ENCODE data around the gene GCC1. TPM values are rescaled to one million over a fixed set of nuclear protein-coding genes. Genes with fewer than 3 reads are reported as not detected.
"Not testable (repeated sequence)": the region's sequence is repeated elsewhere in the genome, so short reads cannot be mapped to it uniquely, and the experiment has no call there.

The GCC1 gene
- total RNA-seq, 2 experiments from 2014 or later = 14.1 to 15.0 TPM

DNA sequence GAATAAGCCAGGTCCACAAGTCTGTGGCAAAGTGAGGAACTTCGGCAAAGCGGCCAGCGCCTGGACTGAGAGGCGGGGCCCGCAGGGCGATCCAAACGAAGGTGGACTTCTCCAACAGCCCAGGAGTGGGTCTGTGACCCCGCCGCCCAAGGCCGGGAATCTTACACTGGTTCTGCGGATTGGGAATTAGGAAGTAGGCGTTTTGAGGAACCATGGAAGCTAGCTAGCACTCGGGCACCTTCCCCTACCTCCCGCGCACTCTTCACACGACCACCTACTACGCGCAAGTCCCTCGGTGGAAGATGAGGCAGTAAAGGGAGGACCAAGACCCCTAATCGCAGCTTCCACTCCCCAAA, 2.2 kb upstream of the GCC1 start:
- POLR2A ChIA-PET = interaction anchor here (1.0 to 1.5 kb wide), 2 partner anchors 64 to 195 kb away, joined by 3 to 5 read pairs; partner anchors contain the start of gene ZNF800
- CTCF ChIA-PET = no interaction called here
- Mint-ChIP-seq H3K27ac (no peak overlapping the region), H3K27me3 (no peaks in the 10 kb centered on the region), H3K4me1 (ENCODE audit: low read depth) (peaks cover 46% of the 10 kb centered on the region), H3K9me3 (no peaks in the 10 kb centered on the region), H3K36me3 (peaks cover 24% of the 10 kb centered on the region), H3K4me3 (peak overlapping the region; percentile 68)
- intact Hi-C loops (cut with micrococcal nuclease) = loop anchor here (1.0 to 10.0 kb wide), 6 partner anchors 195 to 617 kb away; partner anchors contain the start of genes GRM8 and ZNF800
- DNase-seq = no peak

DNA sequence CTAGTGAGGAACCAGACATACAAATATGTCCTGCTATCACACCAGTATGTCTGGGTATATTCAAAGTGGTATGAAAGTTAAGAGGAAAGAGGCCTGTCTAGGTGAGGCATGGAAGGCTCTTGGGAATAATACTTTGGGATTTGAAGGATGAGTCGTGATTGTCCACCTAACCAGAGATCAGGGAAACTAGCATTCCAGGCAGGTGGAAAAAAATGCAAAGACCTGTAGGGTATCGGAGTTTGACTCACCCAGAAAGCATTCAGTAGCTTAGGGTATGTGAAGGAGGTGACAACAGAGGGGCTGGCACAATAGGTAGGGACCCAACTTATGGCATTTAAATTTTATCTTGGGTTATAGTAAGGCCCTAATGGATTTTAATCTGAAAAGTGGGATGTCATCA, 950 bp upstream of the GCC1 start:
- no peak overlapping the region for H3K27ac Mint-ChIP-seq

GRCh38 chr7:127584648-127585043, 750 bp downstream of the GCC1 start:
- ChIA-PET POLR2A (interaction anchor here (1.2 kb wide), 2 partner anchors 67 to 193 kb away, joined by 5 to 8 read pairs; partner anchors contain the start of genes SND1 and ZNF800), CTCF (interaction anchor here (1.1 kb wide), 1 partner anchor 551 kb away, joined by 4 read pairs; no protein-coding TSS in a partner anchor)
- no peak for DNase-seq
- Mint-ChIP-seq H3K36me3 (peaks cover 21% of the 10 kb centered on the region), H3K27me3 (no peaks in the 10 kb centered on the region), H3K9me3 (no peaks in the 10 kb centered on the region), H3K27ac (no peak overlapping the region), H3K4me1 (ENCODE audit: low read depth) (peaks cover 68% of the 10 kb centered on the region), H3K4me3 (peak overlapping the region; percentile 88)
- intact Hi-C loops (cut with micrococcal nuclease) = loop anchor here (1.0 to 10.0 kb wide), 5 partner anchors 67 to 620 kb away; partner anchors contain the start of gene GRM8

More for the DNA sequence above, 950 bp upstream of the GCC1 start:
- intact Hi-C loops (cut with micrococcal nuclease) = loop anchor here (5.0 to 10.0 kb wide), 3 partner anchors 242 to 618 kb away; partner anchors contain the start of gene GRM8
- DNase-seq = no peak
- Mint-ChIP-seq H3K27me3 (no peaks in the 10 kb centered on the region), H3K36me3 (peaks cover 25% of the 10 kb centered on the region), H3K9me3 (no peaks in the 10 kb centered on the region), H3K4me1 (ENCODE audit: low read depth) (peaks cover 59% of the 10 kb centered on the region), H3K4me3 (no peak overlapping the region)
- ChIA-PET POLR2A (no interaction called here), CTCF (no interaction called here)

GRCh38 chr7:127582361-127582760, 3.0 kb downstream of the GCC1 start:
- no peaks in the 10 kb centered on the region for H3K27me3 Mint-ChIP-seq
- ChIA-PET POLR2A (no interaction called here), CTCF (interaction anchor here (1.3 kb wide), 1 partner anchor 553 kb away, joined by 3 read pairs; no protein-coding TSS in a partner anchor)
- H3K9me3 Mint-ChIP-seq = no peaks in the 10 kb centered on the region
- H3K4me1 Mint-ChIP-seq (ENCODE audit: low read depth) = peaks cover 63% of the 10 kb centered on the region
- DNase-seq = no peak
- peaks cover 28% of the 10 kb centered on the region for H3K36me3 Mint-ChIP-seq
- intact Hi-C loops (cut with micrococcal nuclease) = loop anchor here (10.0 kb wide), 2 partner anchors 238 to 622 kb away; no protein-coding TSS in a partner anchor
- H3K4me3 Mint-ChIP-seq = no peak overlapping the region
- H3K27ac Mint-ChIP-seq = no peak overlapping the region

DNA sequence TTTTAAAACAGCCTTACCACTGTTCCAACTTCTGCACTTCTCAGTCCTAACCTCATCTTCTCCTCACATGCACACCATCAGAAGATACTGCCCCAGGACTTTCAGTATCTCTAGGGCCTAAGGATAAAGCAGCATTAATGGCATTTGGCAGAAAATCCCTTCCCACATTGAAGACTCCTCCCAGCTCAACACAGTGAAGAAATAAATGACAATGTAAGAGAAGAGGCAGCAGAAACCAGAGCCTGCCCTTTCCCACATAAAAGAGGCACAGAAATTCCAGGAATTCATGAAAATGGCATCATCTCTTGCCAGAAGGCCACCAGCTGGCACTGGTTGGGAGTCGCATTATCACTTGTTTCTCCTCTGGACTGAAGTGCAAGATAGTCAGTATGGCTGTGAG, 3.7 kb downstream of the GCC1 start:
- intact Hi-C loops (cut with micrococcal nuclease) = loop anchor here (10.0 kb wide), 2 partner anchors 237 to 623 kb away; no protein-coding TSS in a partner anchor
- peaks cover 62% of the 10 kb centered on the region for H3K4me1 Mint-ChIP-seq (ENCODE audit: low read depth)

DNA sequence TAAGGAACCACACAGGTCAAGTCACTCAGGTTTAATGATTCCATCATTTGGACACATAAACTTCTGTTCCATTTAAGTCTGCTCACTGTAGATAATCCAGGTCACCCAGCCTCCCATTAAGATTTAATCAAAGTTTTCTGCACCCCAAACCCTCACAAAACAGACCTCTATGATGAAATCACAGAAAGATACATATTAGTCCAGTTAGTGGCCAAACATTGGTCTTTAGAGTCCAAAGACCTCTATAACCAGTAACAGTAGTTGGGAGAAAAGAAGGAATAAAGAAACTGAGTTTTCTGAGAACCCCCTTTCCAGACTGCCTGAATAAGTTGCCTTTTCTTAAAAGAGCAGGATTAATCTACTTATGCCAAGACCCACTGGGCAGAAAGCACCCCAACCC, 4.8 kb downstream of the GCC1 start:
- POLR2A ChIA-PET = no interaction called here
- intact Hi-C loops (cut with micrococcal nuclease) = loop anchor here (10.0 kb wide), 2 partner anchors 236 to 624 kb away; no protein-coding TSS in a partner anchor

More for the DNA sequence above, 3.7 kb downstream of the GCC1 start:
- Mint-ChIP-seq H3K27me3 (no peaks in the 10 kb centered on the region), H3K4me3 (no peak overlapping the region), H3K36me3 (peaks cover 28% of the 10 kb centered on the region), H3K27ac (no peak overlapping the region), H3K9me3 (no peaks in the 10 kb centered on the region)
- POLR2A ChIA-PET = no interaction called here
- no peak for DNase-seq
- CTCF ChIA-PET = no interaction called here

DNA sequence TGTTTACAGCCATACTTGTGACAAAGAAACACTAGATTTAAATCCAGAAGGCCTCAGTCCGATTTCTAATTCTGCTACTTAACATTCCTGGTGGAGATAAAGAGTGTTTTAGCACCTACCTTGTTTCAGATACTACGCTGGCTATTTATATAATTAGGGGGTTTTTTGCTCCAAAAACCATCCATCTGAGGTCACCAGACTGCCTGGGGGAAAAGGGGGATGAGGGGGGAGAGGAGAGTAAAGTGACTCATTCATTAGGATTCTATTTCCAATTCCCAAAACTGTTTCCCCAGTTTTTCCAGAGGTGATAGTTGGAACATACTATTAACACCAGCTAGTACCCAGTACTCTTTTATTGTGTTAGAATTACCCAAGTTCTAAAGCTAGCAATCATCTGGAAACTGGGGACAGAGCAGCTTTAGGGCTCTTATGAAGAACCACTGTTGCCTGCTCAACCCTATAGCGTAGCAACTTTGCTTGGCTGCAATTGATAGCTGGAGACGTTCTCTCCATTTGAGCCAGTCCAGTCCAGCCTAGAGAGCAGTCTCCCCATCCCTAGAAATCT, 6.6 kb downstream of the GCC1 start:
- H3K9me3 Mint-ChIP-seq = no peaks in the 10 kb centered on the region
- peaks cover 28% of the 10 kb centered on the region for H3K36me3 Mint-ChIP-seq
- ChIA-PET POLR2A (no interaction called here), CTCF (no interaction called here)
- H3K4me1 Mint-ChIP-seq (ENCODE audit: low read depth) = peaks cover 42% of the 10 kb centered on the region
- H3K27ac Mint-ChIP-seq = no peak overlapping the region
- no peaks in the 10 kb centered on the region for H3K27me3 Mint-ChIP-seq
- no peak for DNase-seq
- intact Hi-C loops (cut with micrococcal nuclease) = no loop called here
- no peak overlapping the region for H3K4me3 Mint-ChIP-seq

More for the DNA sequence above, 4.8 kb downstream of the GCC1 start:
- no peak overlapping the region for H3K27ac Mint-ChIP-seq
- CTCF ChIA-PET = no interaction called here
- DNase-seq = no peak
- H3K9me3 Mint-ChIP-seq = no peaks in the 10 kb centered on the region
- H3K4me1 Mint-ChIP-seq (ENCODE audit: low read depth) = peaks cover 54% of the 10 kb centered on the region
- no peaks in the 10 kb centered on the region for H3K27me3 Mint-ChIP-seq
- no peak overlapping the region for H3K4me3 Mint-ChIP-seq
- peaks cover 28% of the 10 kb centered on the region for H3K36me3 Mint-ChIP-seq

- intact Hi-C loops (cut with micrococcal nuclease) = no loop called here
- peaks cover 25% of the 10 kb centered on the region for H3K36me3 Mint-ChIP-seq
- no peak overlapping the region for H3K27ac Mint-ChIP-seq
- H3K9me3 Mint-ChIP-seq = no peaks in the 10 kb centered on the region
- H3K4me3 Mint-ChIP-seq = no peak overlapping the region
- CTCF ChIA-PET = no interaction called here
- POLR2A ChIA-PET = no interaction called here
- H3K4me1 Mint-ChIP-seq (ENCODE audit: low read depth) = peaks cover 36% of the 10 kb centered on the region
- DNase-seq = no peak
- no peaks in the 10 kb centered on the region for H3K27me3 Mint-ChIP-seq
Observed at GRCh38 chr7:127578036-127578684, 7.2 kb downstream of the GCC1 start.

DNA sequence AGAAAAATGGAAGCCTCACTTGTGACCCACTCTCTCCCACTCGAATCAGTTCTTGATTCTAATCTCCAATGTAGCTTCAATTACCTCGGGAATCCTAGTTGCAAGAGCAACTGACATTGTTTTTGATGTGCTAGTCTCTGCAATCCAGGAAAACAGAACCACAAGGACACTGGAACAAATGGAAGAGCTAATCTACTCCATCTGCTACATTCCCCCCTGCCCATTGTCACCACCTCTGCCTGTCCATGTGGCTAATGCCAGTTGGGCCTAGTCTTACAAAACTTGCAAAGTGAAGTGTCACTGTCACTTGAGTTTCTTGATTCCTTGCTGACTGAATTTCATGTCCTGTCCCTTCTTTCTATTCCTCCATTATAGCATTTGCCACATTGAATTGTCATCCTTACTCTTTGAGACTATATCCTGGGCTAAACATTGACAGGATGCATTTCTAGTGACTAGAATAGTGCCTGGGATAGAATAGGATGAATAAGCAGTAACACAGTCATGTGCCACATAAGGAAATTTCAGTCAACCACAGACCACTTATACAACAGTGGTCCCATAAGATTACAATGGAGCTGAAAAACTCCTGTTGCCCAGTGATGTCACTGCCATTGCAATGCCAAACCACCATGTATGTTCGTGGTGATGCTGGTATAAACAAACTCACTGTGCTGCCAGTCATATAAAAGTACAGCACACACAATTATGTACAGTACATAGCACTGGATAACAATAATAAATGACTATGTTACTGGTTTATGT, 13.5 kb downstream of the GCC1 start:
- no peaks in the 10 kb centered on the region for H3K27me3 Mint-ChIP-seq
- H3K27ac Mint-ChIP-seq = no peak overlapping the region
- no peak for DNase-seq
- intact Hi-C loops (cut with micrococcal nuclease) = no loop called here
- H3K4me1 Mint-ChIP-seq (ENCODE audit: low read depth) = no peaks in the 10 kb centered on the region
- H3K9me3 Mint-ChIP-seq = no peaks in the 10 kb centered on the region
- POLR2A ChIA-PET = no interaction called here
- no peaks in the 10 kb centered on the region for H3K36me3 Mint-ChIP-seq
- CTCF ChIA-PET = interaction anchor here (0.7 kb wide), 1 partner anchor 195 kb away, joined by 3 read pairs; no protein-coding TSS in a partner anchor
- no peak overlapping the region for H3K4me3 Mint-ChIP-seq

DNA sequence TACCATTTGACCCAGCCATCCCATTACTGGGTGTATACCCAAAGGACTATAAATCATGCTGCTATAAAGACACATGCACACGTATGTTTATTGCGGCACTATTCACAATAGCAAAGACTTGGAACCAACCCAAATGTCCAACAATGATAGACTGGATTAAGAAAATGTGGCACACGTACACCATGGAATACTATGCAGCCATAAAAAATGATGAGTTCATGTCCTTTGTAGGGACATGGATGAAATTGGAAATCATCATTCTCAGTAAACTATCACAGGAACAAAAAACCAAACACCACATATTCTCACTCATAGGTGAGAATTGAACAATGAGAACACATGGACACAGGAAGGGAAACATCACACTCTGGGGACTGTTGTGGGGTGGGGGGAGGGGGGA, 17.4 kb downstream of the GCC1 start:
- DNase-seq; H3K9me3 Mint-ChIP-seq; H3K4me1 Mint-ChIP-seq (ENCODE audit: low read depth); POLR2A ChIA-PET; CTCF ChIA-PET; intact Hi-C loops (cut with micrococcal nuclease); H3K27ac Mint-ChIP-seq; H3K27me3 Mint-ChIP-seq; H3K4me3 Mint-ChIP-seq: not testable (repeated sequence)
- H3K36me3 Mint-ChIP-seq = peaks cover 11% of the 10 kb centered on the region

DNA sequence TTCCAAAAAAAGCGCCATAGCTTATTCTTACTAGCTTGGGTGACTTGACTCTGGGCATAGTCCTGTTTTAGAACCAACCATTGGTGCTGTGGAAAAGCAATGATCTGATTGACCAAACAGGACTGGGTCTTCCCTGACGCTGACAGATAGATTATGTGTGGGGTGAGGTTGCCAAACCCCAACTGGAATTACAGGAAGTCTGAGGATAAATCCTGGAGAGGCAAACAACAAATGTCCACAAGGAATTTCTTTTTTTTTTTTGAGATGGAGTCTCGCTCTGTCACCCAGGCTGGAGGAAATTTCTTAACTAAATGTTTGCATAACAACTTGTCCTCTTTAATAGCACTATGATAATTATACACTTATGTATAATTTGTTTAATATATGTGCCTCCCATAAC, 19.2 kb downstream of the GCC1 start:
- ChIA-PET POLR2A (no interaction called here), CTCF (no interaction called here)
- Mint-ChIP-seq H3K4me1 (ENCODE audit: low read depth) (no peaks in the 10 kb centered on the region), H3K36me3 (peaks cover 13% of the 10 kb centered on the region), H3K27me3 (no peaks in the 10 kb centered on the region), H3K27ac (no peak overlapping the region), H3K4me3 (no peak overlapping the region), H3K9me3 (peaks cover 8% of the 10 kb centered on the region)
- intact Hi-C loops (cut with micrococcal nuclease) = no loop called here
- DNase-seq = no peak

- peaks cover 5% of the 10 kb centered on the region for H3K9me3 Mint-ChIP-seq
- intact Hi-C loops (cut with micrococcal nuclease) = no loop called here
- H3K27ac Mint-ChIP-seq = no peak overlapping the region
- ChIA-PET POLR2A (no interaction called here), CTCF (interaction anchor here (0.7 kb wide), 1 partner anchor 28 kb away, joined by 3 read pairs; the partner anchor contains the start of gene GCC1)
- H3K4me3 Mint-ChIP-seq = no peak overlapping the region
- H3K27me3 Mint-ChIP-seq = no peaks in the 10 kb centered on the region
- no peaks in the 10 kb centered on the region for H3K4me1 Mint-ChIP-seq (ENCODE audit: low read depth)
- no peaks in the 10 kb centered on the region for H3K36me3 Mint-ChIP-seq
- no peak for DNase-seq
Observed at GRCh38 chr7:127557803-127558202, 27.6 kb downstream of the GCC1 start.

All from activated CD4-positive, alpha-beta memory T cell treated with anti-CD3 and anti-CD28 coated beads for 36 hours (primary cell).